Fibroblast of lung (primary cell): ENCODE results near the gene ATP10D.

Experiments used
- EZH2 ChIP-seq: IDR thresholded peaks from 2 replicates; pipeline ENCODE4 v1.5.1; 2012; ENCODE audit warnings: low read length, control low read depth, mild to moderate bottlenecking; ENCODE audit errors: missing control alignments
- TF ChIP-seq, protein P1 (sequence below), 2 donors: IDR thresholded peaks in 1 of 2; conservative IDR thresholded peaks in 1 of 2; 1 replicate in 1 of 2; 2 replicates in 1 of 2; pipeline ENCODE4 v1.5.1; 2011 to 2012; ENCODE audit warnings: low read length in 2 of 2, control low read depth in 1 of 2, inconsistent platforms in 1 of 2, low read depth in 1 of 2, mild to moderate bottlenecking in 1 of 2

DNA sequence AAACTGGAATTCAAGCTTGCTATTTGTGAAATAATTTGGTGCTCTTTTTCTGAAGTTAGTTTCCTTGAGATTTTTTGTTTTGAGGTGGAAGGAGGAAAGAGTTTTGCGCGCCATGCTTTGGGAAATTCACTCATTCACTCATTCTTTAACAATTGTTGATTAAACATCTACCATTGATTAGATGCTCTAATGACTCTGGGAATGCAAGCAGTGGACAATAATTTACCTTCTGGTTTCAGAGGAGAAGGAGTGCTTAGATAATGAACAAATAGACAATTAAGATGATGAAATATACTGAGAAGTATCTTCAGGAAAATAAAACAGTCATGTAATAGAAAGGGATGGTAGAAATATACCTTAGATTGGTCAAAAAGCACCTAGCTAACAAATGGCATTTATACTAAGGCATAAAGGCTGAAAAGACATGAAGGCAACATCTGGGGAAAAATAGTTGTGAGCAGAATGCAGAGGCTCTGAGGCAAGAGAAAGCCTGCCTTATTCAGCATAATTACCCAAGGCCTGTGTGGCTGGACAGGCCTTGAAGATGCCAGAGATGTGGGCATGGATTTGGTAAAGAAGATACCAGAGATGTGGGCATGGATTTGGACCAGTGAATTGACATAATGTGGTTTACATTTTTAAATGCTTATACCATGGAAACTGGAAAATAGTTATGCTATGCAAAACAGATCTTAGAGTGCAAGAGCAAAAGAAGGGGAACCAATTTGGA is 18.9 kb upstream of the ATP10D start:
- TF ChIP-seq, protein P1, sequence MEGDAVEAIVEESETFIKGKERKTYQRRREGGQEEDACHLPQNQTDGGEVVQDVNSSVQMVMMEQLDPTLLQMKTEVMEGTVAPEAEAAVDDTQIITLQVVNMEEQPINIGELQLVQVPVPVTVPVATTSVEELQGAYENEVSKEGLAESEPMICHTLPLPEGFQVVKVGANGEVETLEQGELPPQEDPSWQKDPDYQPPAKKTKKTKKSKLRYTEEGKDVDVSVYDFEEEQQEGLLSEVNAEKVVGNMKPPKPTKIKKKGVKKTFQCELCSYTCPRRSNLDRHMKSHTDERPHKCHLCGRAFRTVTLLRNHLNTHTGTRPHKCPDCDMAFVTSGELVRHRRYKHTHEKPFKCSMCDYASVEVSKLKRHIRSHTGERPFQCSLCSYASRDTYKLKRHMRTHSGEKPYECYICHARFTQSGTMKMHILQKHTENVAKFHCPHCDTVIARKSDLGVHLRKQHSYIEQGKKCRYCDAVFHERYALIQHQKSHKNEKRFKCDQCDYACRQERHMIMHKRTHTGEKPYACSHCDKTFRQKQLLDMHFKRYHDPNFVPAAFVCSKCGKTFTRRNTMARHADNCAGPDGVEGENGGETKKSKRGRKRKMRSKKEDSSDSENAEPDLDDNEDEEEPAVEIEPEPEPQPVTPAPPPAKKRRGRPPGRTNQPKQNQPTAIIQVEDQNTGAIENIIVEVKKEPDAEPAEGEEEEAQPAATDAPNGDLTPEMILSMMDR (conservative IDR thresholded peaks at IDR 0.05 in 1 of 2, IDR thresholded peaks at IDR 0.05 in 1 of 2; ENCODE audit: low read depth in 1 of 2, low read length in 2 of 2): no peak
- TF ChIP-seq EZH2: no peak
